HG03378 (cell line): Measurements from ENCODE around the gene TMEM248.
"Not testable (repeated sequence)": the region's sequence is repeated elsewhere in the genome, so short reads cannot be mapped to it uniquely, and the experiment has no call there.

ENCODE experiments used
- ATAC-seq: cut with Tn5 transposase; IDR thresholded peaks from one replicate; pipeline ENCODE4 v1.9.1; 2021; ENCODE audit warnings: mild to moderate bottlenecking, moderate library complexity; ENCODE audit not compliant: unreplicated experiment

The TMEM248 gene

DNA sequence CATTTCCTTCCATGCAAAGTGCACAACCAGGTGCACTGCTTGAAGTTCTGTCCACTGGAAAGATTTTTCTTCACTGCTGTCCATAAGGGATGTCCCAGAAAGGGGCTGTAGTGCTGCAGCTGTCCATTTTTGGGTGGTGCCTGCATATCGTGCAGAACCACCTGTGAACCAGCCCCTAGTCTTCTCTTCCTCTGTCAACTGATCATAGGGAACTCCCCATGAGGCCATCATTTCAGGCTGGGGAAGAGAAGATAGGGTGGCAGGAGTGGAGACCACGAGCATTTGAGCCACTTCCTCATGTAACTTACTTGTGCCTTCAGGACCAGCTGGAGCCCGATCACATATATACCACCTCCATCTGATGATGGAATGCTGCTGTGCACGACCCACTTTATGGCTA lies 12.4 kb upstream of the TMEM248 start:
- not testable (repeated sequence) for ATAC-seq

DNA sequence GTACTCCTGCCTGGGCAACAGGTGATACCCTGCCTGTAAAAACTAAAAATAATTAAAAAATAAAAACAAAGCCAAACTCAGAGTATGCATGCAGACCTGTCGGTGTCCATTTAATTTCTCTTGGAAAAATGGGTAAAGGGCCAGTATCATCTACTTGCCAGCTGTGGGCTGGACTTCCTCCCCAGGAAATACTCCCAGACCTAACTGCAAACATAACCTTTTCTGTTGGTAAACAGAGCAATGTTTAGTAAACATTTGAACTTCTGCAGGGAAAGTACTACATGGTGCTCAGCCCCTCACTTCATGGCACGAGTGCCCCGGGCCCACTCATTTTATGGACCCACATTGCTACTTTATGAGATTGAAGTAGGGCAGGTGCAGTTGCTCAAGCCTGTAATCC lies 10.2 kb upstream of the TMEM248 start:
- ATAC-seq = no peak

GRCh38 chr7:66911191-66911590 lies 9.8 kb upstream of the TMEM248 start:
- ATAC-seq = not testable (repeated sequence)

DNA sequence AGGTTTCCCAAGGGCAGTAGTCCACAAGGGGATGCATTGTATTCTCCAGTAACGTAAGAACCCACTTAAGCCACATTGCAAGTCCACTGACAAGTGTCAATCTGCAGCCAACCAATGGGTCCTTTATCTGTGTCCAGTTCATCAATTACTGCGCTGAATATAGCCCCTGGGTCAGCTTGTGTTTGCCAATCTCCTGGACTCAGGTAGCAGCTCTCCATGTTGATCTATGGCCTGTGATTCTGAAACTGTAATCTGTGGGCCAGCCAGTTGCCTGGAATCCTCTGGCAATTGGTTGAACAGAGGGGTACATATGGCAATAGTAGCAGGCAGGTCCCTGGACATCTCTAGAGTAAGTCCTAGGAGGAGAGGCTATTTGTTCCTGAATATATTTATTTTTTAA lies 8.8 kb upstream of the TMEM248 start:
- ATAC-seq = no peak

- no peak for ATAC-seq
Observed at GRCh38 chr7:66913118-66914037, 7.6 kb upstream of the TMEM248 start.

GRCh38 chr7:66917904-66918303 lies 3.1 kb upstream of the TMEM248 start:
- ATAC-seq = not testable (repeated sequence)

GRCh38 chr7:66919304-66919703 lies 1.7 kb upstream of the TMEM248 start:
- ATAC-seq = no peak

- no peak for ATAC-seq
Observed at GRCh38 chr7:66919704-66920103, 1.3 kb upstream of the TMEM248 start.

DNA sequence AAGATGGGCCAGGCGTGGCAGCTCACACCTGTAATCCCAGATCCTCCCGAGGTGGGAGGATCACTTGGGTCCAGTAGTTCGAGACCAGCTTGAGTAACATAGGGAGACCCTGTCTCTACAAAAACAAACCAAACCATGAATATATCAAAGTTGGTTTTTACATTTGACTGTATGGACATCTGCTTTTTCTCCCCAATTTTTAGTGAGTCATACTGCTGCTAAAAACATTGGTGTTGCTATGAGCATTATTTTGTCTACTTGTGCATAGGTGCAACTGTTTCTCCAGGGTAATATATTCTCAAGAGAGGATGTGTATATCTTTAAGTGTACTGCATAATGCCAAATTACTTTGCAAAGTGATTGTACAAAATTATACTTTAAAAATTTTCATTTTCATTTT lies 769 bp upstream of the TMEM248 start:
- ATAC-seq = no peak

GRCh38 chr7:66921396-66921917 lies 432 bp downstream of the TMEM248 start:
- ATAC-seq = peak; percentile 24

- ATAC-seq = peak; percentile 32
Observed at GRCh38 chr7:66921918-66922486, 977 bp downstream of the TMEM248 start.

DNA sequence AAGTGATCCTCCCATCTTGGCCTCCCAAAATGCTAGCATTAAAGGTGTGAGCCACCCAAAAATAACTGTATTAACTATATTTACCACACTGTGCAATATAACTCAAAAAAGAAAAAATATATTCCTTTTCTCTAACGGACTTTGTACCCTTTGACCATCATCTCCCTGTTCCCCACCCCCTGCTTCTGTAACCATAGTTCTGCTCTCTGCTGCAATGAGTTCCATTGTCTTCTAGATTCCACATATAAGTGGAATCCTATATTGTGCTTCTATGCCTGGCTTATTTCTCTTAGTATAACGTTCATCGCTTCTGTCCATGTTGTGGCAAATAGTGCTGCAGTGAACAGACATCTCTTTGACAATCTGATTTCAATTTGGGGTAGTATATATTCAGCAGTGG lies 4.2 kb downstream of the TMEM248 start:
- ATAC-seq = no peak

DNA sequence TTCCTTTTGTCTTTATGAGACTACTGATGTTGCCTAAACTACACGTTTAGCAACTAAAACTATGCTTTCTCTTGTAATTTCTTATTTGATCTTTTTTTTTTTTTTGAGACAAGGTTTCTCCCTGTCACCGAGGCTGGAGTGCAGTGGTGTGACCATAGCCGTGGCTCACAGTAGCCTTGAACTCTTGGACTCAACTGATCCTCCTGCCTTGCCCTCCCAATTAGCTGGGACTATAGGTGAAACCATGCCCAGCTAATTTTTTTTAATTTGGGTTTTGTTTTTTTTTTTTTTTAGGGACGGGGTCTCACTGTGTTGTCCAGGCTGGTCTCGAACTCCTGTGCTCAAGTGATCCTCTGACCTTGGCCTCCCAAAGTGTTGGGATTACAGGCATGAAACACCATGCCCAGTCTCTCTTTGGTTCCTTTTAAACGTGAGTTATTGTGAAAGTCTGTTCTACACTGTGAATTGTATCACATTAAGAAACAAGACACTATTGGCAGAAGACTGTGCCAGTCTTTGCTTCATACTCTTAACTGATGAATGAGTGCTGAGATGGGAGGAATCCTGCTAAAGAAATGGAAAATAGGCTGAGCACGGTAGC lies 6.4 kb downstream of the TMEM248 start:
- ATAC-seq = no peak

GRCh38 chr7:66928388-66928787 lies 7.4 kb downstream of the TMEM248 start:
- no peak for ATAC-seq

DNA sequence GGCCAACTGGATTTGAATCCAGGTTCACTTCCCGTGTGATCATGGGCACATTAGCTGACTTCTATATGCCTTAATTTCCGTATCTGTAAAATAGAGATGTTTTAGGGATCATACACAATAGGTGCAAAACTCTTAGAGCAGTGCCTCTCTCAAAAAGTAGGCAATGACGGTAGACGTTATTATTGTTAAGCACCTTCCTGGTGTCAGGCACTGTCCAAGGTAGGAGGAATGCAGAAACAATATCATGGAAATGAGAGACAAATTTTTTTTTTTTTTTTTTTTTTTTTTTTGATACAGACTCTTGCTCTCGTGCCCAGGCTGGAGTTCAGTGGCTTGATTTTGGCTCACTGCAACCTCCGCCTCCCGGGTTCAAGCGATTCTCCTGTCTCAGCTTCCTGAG lies 8.1 kb downstream of the TMEM248 start:
- no peak for ATAC-seq

DNA sequence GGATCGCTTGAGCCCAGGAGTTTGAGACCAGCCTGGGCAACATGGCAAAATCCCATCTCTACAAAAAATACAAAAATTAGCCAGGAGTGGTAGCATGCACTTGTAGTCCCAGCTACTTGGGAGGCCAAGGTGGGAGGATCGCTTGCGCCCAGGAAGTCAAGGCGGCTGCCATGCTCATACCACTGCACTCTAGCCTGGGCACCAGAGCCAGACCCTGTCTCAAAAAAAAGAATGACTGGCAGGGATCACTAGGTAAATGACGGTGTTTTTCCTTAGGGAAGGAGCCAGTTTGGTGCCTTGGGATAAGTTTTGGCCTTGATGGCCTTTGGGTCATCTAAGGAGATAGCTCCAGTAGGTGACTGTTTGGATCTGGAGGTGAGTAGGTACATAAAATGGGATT lies 8.9 kb downstream of the TMEM248 start:
- ATAC-seq = no peak

GRCh38 chr7:66930341-66930740 lies 9.3 kb downstream of the TMEM248 start:
- no peak for ATAC-seq

DNA sequence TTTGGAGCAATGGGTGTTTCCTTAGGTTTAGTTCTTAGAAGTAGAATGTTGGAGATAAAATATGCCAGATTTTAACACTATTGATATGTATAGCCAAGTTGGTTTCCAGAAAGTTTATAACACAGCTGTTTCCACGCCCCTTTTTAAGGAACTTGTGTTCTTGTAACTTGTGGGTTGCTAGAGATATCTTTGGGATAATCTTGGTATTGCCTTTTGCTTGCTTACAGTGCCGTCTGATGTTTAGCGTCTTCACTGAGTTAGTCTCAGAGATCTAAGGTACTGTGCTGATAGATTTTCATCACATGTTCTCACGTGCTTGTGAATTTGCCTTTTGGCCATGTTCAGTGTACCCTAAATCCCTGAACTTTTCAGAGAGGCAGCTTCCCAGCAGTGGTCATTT lies 12.4 kb downstream of the TMEM248 start:
- ATAC-seq = no peak

DNA sequence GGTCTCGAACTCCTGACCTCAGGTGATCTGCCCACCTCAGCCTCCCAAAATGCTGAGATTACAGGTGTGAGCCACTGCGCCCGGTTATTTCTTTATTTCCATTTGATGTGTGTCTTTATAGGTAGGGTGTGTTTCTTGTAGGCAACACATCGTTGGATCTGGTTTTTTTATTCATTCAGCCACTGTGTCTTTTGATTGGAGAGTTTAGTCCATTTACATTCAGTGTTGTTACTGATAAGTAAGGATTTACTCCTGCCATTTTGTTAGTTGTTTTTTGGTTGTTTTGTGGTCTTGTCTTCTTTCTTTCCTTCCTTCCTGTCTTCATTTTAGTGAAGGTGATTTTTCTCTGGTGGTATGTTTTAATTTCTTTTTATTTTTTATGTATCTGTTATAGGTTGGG lies 16.9 kb downstream of the TMEM248 start:
- ATAC-seq = no peak

DNA sequence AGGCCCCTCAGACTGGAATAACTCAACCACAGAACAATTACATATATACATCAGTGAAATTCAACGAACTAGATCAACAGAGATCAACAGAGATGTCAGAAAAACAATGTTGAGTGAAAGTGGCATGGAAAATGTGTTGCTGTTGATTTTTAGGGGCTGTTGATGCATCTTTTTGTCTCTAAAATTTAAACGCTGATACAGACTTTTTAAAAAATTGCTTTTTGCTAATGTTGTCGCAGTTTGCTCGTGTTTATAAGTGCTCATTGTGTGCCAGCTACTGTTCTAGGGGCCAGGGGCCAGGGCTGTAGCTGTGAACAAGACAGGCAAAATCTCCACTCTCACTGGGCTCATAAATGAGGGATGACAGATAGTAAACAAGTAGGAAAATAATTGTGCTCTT lies 18.3 kb downstream of the TMEM248 start:
- ATAC-seq = no peak

- ATAC-seq = no peak
Observed at GRCh38 chr7:66946545-66946944, 25.5 kb downstream of the TMEM248 start.
